ENCODE results near the gene EPHB4. TPM values are rescaled to one million over a fixed set of nuclear protein-coding genes. Genes with fewer than 3 reads are reported as not detected.
A peak's percentile ranks its signal among the peaks of the same experiment; 100 is the strongest.

EPHB4 gene
- total and polyA plus RNA-seq, 2 donors (not counting 3 experiments of a cell fraction or from before 2014, with no cell fraction given) = 193 to 274 TPM

GRCh38 chr7:100823534-100823933 is 3.8 kb downstream of the EPHB4 start:
- Histone ChIP-seq H3K4me1 (ENCODE audit: control insufficient read depth, extremely low read depth, insufficient read depth, low read length) (peaks cover 14% of the 10 kb centered on the region), H3K9ac (replicated peaks; ENCODE audit: extremely low read depth, insufficient read depth, low read length) (no peak overlapping the region), H2AFZ (ENCODE audit: low read depth, low read length) (no peak overlapping the region), H3K27me3 (ENCODE audit: control insufficient read depth in 2 of 2, insufficient read depth in 2 of 2, low read length in 2 of 2) (no peaks in the 10 kb centered on the region), H3K4me3 (replicated peaks in 1 of 3; ENCODE audit: insufficient read depth in 1 of 3, low read depth in 1 of 3, low read length in 3 of 3) (peak overlapping the region in 1 of 3 experiments; percentile 3), H3K9me1 (replicated peaks; ENCODE audit: control insufficient read depth, extremely low read depth, insufficient read depth, low read length) (no peaks in the 10 kb centered on the region), H3K9me3 (replicated peaks; ENCODE audit: control insufficient read depth, insufficient read depth, low read length) (no peaks in the 10 kb centered on the region), H3K79me2 (ENCODE audit: control insufficient read depth, insufficient read depth, low read length) (peaks cover 67% of the 10 kb centered on the region), H3K4me2 (ENCODE audit: insufficient read depth, low read length) (no peak overlapping the region), H4K20me1 (replicated peaks; ENCODE audit: control insufficient read depth, extremely low read depth, insufficient read depth, low read length) (no peaks in the 10 kb centered on the region), H3K27ac (ENCODE audit: insufficient read depth, low read depth, low read length) (no peak overlapping the region), H3K36me3 (ENCODE audit: control insufficient read depth in 2 of 2, extremely low read depth in 1 of 2, insufficient read depth in 2 of 2, low read length in 2 of 2) (peaks cover 32 to 40% of the 10 kb centered on the region in 2 experiments)
- intact Hi-C loops (cut with micrococcal nuclease) (no loop called here), dilution Hi-C loops (cut with MboI; ENCODE audit: extremely low pct_ligation_motif_present, low sequenced_read_pairs) (no loop called here)
- ChIA-PET CTCF (interaction anchor here (0.6 to 6.2 kb wide), 3 partner anchors 12 to 119 kb away, joined by 3 to 60 read pairs (median 6); partner anchors contain the start of gene SLC12A9), POLR2A (no interaction called here)
- TF ChIP-seq POLR2A (IDR thresholded peaks at IDR 0.05; ENCODE audit: low read depth, low read length) = no peak
- no peak for TF ChIP-seq MAX (IDR thresholded peaks at IDR 0.05; ENCODE audit: insufficient read depth, insufficient read length)
- TF ChIP-seq, protein P1, sequence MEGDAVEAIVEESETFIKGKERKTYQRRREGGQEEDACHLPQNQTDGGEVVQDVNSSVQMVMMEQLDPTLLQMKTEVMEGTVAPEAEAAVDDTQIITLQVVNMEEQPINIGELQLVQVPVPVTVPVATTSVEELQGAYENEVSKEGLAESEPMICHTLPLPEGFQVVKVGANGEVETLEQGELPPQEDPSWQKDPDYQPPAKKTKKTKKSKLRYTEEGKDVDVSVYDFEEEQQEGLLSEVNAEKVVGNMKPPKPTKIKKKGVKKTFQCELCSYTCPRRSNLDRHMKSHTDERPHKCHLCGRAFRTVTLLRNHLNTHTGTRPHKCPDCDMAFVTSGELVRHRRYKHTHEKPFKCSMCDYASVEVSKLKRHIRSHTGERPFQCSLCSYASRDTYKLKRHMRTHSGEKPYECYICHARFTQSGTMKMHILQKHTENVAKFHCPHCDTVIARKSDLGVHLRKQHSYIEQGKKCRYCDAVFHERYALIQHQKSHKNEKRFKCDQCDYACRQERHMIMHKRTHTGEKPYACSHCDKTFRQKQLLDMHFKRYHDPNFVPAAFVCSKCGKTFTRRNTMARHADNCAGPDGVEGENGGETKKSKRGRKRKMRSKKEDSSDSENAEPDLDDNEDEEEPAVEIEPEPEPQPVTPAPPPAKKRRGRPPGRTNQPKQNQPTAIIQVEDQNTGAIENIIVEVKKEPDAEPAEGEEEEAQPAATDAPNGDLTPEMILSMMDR (IDR thresholded peaks at IDR 0.05; ENCODE audit: extremely low read depth in 1 of 2, insufficient read depth in 1 of 2, low read depth in 1 of 2, low read length in 2 of 2) = no peak
- TF ChIP-seq GATA2 (IDR thresholded peaks at IDR 0.05; ENCODE audit: insufficient read depth, insufficient read length, low read depth, low read length) = no peak
- TF ChIP-seq MYC (IDR thresholded peaks at IDR 0.05; ENCODE audit: low read depth, low read length) = no peak
- no peak for TF ChIP-seq JUN (IDR thresholded peaks at IDR 0.05; ENCODE audit: borderline replicate concordance, insufficient read depth, insufficient read length, low read depth)
- TF ChIP-seq POLR2AphosphoS5 (IDR thresholded peaks at IDR 0.05; ENCODE audit: insufficient read depth, low read depth, low read length) = no peak
- no peak for TF ChIP-seq FOS (IDR thresholded peaks at IDR 0.05; ENCODE audit: borderline replicate concordance, insufficient read depth, low read length)
- no TSS peak for BruUV-seq (replicated peaks)
- FAIRE-seq (no peak), DNase-seq (ENCODE audit: low read depth, low spot score) (no peak)

Data from endothelial cell of umbilical vein (primary cell).